HEK293 (cell line): Measurements from ENCODE around the gene SLAMF7.
"Not testable (repeated sequence)": the region's sequence is repeated elsewhere in the genome, so short reads cannot be mapped to it uniquely, and the experiment has no call there.

Experiments
- CTCF ChIA-PET: fragments of 350-600 bp; formaldehyde crosslinking; extraction: SDS; loops from one replicate; lab custom pipeline; 2021; ENCODE audit warnings: antibody characterized with exemption; lab: Yijun Ruan, JAX
- POLR2A ChIA-PET: fragments of 300-600 bp; formaldehyde crosslinking; extraction: SDS; loops from one replicate; lab custom pipeline; 2020; ENCODE audit warnings: antibody characterized with exemption, inconsistent platforms; lab: Yijun Ruan, JAX
- H3K27ac ChIP-seq: fragments of 200-500 bp; sonication (Bioruptor generic); 2 replicates; pipeline ENCODE4 v1.5.1; 2014; ENCODE audit warnings: low read depth, low read length, control low read depth, inconsistent platforms; ENCODE audit errors: extremely low read depth
- H3K36me3 ChIP-seq, 2 experiments: fragments of 200-500 bp in 1 of 2; sonication (Bioruptor generic) in 1 of 2; 1 replicate in 1 of 2; 2 replicates in 1 of 2; pipeline ENCODE4 v1.5.1; 2014 to 2017; ENCODE audit warnings: inconsistent platforms in 2 of 2, low read length in 2 of 2; ENCODE audit not compliant: control insufficient read depth in 2 of 2, insufficient read depth in 1 of 2
- H3K4me1 ChIP-seq: fragments of 200-500 bp; sonication (Bioruptor generic); 2 replicates; pipeline ENCODE4 v1.5.1; 2014; ENCODE audit warnings: mild to moderate bottlenecking, low read length, inconsistent platforms; ENCODE audit not compliant: control insufficient read depth, insufficient read depth
- H3K4me3 ChIP-seq: 2 replicates; pipeline ENCODE4 v1.5.1; 2011; ENCODE audit warnings: low read depth, mild to moderate bottlenecking, control low read depth, low read length, moderate library complexity
- H3K9me3 ChIP-seq: fragments of 200-500 bp; sonication (Bioruptor generic); 2 replicates; pipeline ENCODE4 v1.5.1; 2014; ENCODE audit warnings: low read depth, low read length, inconsistent platforms; ENCODE audit not compliant: control insufficient read depth, insufficient read depth
- FEZF1 ChIP-seq: fragments of 450-650 bp; formaldehyde crosslinking; IDR thresholded peaks from 2 replicates; pipeline ENCODE4 v1.5.1; 2016; ENCODE audit warnings: missing biosample characterization, missing genetic modification characterization
- GLI4 ChIP-seq: fragments of 450-650 bp; formaldehyde crosslinking; IDR thresholded peaks from 2 replicates; pipeline ENCODE4 v1.5.1; 2016; ENCODE audit warnings: missing biosample characterization, missing genetic modification characterization
- SP7 ChIP-seq: fragments of 450-650 bp; formaldehyde crosslinking; IDR thresholded peaks from 2 replicates; pipeline ENCODE4 v1.5.1; 2016; ENCODE audit warnings: missing biosample characterization, missing genetic modification characterization
- ZFHX2 ChIP-seq: fragments of 450-650 bp; formaldehyde crosslinking; conservative IDR thresholded peaks from 2 replicates; pipeline ENCODE4 v1.5.1; 2016; ENCODE audit warnings: missing biosample characterization, missing genetic modification characterization
- ZNF112 ChIP-seq: fragments of 450-650 bp; formaldehyde crosslinking; IDR thresholded peaks from 2 replicates; pipeline ENCODE4 v1.5.0; 2017; ENCODE audit warnings: missing biosample characterization, missing genetic modification characterization
- ZNF133 ChIP-seq: fragments of 450-650 bp; formaldehyde crosslinking; IDR thresholded peaks from 2 replicates; pipeline ENCODE4 v1.5.1; 2016; ENCODE audit warnings: missing biosample characterization, missing genetic modification characterization
- ZNF138 ChIP-seq: fragments of 450-650 bp; formaldehyde crosslinking; IDR thresholded peaks from 2 replicates; pipeline ENCODE4 v1.5.1; 2016; ENCODE audit warnings: missing biosample characterization, missing genetic modification characterization, borderline replicate concordance
- ZNF16 ChIP-seq: fragments of 450-650 bp; formaldehyde crosslinking; IDR thresholded peaks from 2 replicates; pipeline ENCODE4 v1.5.1; 2016; ENCODE audit warnings: low read depth, missing biosample characterization, missing genetic modification characterization
- ZNF23 ChIP-seq: fragments of 450-650 bp; formaldehyde crosslinking; IDR thresholded peaks from 2 replicates; pipeline ENCODE4 v1.5.1; 2016; ENCODE audit warnings: missing biosample characterization, missing genetic modification characterization, borderline replicate concordance
- ZNF423 ChIP-seq: fragments of 450-650 bp; formaldehyde crosslinking; IDR thresholded peaks from 2 replicates; pipeline ENCODE4 v1.5.1; 2016; ENCODE audit warnings: missing biosample characterization, missing genetic modification characterization
- ZNF473 ChIP-seq: fragments of 450-650 bp; formaldehyde crosslinking; IDR thresholded peaks from 2 replicates; pipeline ENCODE4 v1.5.1; 2017; ENCODE audit warnings: missing biosample characterization, missing genetic modification characterization
- ZNF521 ChIP-seq: fragments of 450-650 bp; formaldehyde crosslinking; IDR thresholded peaks from 2 replicates; pipeline ENCODE4 v1.5.1; 2017; ENCODE audit warnings: missing biosample characterization, mild to moderate bottlenecking, missing genetic modification characterization
- ZNF549 ChIP-seq: fragments of 450-650 bp; IDR thresholded peaks from 2 replicates; pipeline ENCODE4 v1.5.1; 2018; ENCODE audit warnings: missing biosample characterization, missing genetic modification characterization, mild to moderate bottlenecking, inconsistent platforms, moderate library complexity
- ZNF560 ChIP-seq: fragments of 450-650 bp; formaldehyde crosslinking; IDR thresholded peaks from 2 replicates; pipeline ENCODE4 v1.5.1; 2017; ENCODE audit warnings: missing biosample characterization, missing genetic modification characterization, borderline replicate concordance
- ZNF629 ChIP-seq: fragments of 450-650 bp; formaldehyde crosslinking; IDR thresholded peaks from 2 replicates; pipeline ENCODE4 v1.5.1; 2017; ENCODE audit warnings: missing biosample characterization, missing genetic modification characterization
- ZNF677 ChIP-seq: fragments of 450-650 bp; IDR thresholded peaks from 2 replicates; pipeline ENCODE4 v1.5.0; 2018; ENCODE audit warnings: missing biosample characterization, mild to moderate bottlenecking, missing genetic modification characterization, moderate library complexity
- ZNF747 ChIP-seq: fragments of 450-650 bp; formaldehyde crosslinking; IDR thresholded peaks from 2 replicates; pipeline ENCODE4 v1.5.1; 2016; ENCODE audit warnings: missing biosample characterization, missing genetic modification characterization
- TF ChIP-seq, protein P1 (sequence below): fragments of 450-650 bp; formaldehyde crosslinking; IDR thresholded peaks from 2 replicates; pipeline ENCODE4 v1.5.1; 2017; ENCODE audit warnings: missing biosample characterization, missing genetic modification characterization
- TF ChIP-seq, protein P2 (sequence below): fragments of 450-650 bp; formaldehyde crosslinking; IDR thresholded peaks from 2 replicates; pipeline ENCODE4 v1.5.1; 2016; ENCODE audit warnings: missing biosample characterization, missing genetic modification characterization
- TF ChIP-seq, protein P3 (sequence below): fragments of 450-650 bp; formaldehyde crosslinking; IDR thresholded peaks from 2 replicates; pipeline ENCODE4 v1.5.1; 2016; ENCODE audit warnings: missing biosample characterization, missing genetic modification characterization
- TF ChIP-seq, protein P4 (sequence below): fragments of 450-650 bp; formaldehyde crosslinking; IDR thresholded peaks from 2 replicates; pipeline ENCODE4 v1.5.1; 2016; ENCODE audit warnings: missing biosample characterization, missing genetic modification characterization

SLAMF7 gene

DNA sequence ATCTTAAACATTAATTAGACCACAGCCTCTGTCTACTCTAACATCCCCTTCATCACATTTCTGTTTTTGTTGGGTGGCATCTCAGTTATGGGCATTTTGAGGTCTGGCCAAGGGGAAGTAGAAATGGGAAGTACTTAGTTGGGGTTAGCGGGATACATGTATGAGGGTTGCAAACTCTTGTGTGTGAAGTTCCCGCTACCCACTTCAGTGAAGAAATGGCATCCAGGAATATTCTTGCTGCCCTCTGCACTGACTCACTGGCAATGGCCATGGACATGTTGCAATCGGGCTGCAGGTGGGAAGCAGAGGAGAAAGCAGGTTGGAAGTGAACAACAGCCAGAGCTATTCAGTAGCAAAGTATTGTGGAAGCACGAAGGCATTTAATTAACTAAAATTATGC is 34.8 kb upstream of the SLAMF7 start:
- ChIA-PET CTCF (interaction anchor here (0.6 to 1.4 kb wide), 5 partner anchors 23 to 413 kb away, joined by 3 to 5 read pairs (median 4); no protein-coding TSS in a partner anchor), POLR2A (no interaction called here)
- H3K9me3 ChIP-seq, result no peaks in the 10 kb centered on the region
- no peak overlapping the region for H3K4me3 ChIP-seq
- no peaks in the 10 kb centered on the region for H3K36me3 ChIP-seq
- H3K4me1 ChIP-seq, result no peaks in the 10 kb centered on the region
- no peak overlapping the region for H3K27ac ChIP-seq
- TF ChIP-seq, protein P1, sequence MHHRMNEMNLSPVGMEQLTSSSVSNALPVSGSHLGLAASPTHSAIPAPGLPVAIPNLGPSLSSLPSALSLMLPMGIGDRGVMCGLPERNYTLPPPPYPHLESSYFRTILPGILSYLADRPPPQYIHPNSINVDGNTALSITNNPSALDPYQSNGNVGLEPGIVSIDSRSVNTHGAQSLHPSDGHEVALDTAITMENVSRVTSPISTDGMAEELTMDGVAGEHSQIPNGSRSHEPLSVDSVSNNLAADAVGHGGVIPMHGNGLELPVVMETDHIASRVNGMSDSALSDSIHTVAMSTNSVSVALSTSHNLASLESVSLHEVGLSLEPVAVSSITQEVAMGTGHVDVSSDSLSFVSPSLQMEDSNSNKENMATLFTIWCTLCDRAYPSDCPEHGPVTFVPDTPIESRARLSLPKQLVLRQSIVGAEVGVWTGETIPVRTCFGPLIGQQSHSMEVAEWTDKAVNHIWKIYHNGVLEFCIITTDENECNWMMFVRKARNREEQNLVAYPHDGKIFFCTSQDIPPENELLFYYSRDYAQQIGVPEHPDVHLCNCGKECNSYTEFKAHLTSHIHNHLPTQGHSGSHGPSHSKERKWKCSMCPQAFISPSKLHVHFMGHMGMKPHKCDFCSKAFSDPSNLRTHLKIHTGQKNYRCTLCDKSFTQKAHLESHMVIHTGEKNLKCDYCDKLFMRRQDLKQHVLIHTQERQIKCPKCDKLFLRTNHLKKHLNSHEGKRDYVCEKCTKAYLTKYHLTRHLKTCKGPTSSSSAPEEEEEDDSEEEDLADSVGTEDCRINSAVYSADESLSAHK, result no peak
- TF ChIP-seq ZFHX2, result no peak
- TF ChIP-seq ZNF423 (tag by site-specific recombination), result no peak
- no peak for TF ChIP-seq ZNF133 (tag by site-specific recombination)
- no peak for TF ChIP-seq ZNF747 (tag by site-specific recombination)
- no peak for TF ChIP-seq ZNF23 (tag by site-specific recombination)
- no peak for TF ChIP-seq ZNF629 (tag by site-specific recombination)
- TF ChIP-seq ZNF138, result no peak
- no peak for TF ChIP-seq SP7 (tag by site-specific recombination)
- TF ChIP-seq ZNF560, result no peak
- TF ChIP-seq, protein P2, sequence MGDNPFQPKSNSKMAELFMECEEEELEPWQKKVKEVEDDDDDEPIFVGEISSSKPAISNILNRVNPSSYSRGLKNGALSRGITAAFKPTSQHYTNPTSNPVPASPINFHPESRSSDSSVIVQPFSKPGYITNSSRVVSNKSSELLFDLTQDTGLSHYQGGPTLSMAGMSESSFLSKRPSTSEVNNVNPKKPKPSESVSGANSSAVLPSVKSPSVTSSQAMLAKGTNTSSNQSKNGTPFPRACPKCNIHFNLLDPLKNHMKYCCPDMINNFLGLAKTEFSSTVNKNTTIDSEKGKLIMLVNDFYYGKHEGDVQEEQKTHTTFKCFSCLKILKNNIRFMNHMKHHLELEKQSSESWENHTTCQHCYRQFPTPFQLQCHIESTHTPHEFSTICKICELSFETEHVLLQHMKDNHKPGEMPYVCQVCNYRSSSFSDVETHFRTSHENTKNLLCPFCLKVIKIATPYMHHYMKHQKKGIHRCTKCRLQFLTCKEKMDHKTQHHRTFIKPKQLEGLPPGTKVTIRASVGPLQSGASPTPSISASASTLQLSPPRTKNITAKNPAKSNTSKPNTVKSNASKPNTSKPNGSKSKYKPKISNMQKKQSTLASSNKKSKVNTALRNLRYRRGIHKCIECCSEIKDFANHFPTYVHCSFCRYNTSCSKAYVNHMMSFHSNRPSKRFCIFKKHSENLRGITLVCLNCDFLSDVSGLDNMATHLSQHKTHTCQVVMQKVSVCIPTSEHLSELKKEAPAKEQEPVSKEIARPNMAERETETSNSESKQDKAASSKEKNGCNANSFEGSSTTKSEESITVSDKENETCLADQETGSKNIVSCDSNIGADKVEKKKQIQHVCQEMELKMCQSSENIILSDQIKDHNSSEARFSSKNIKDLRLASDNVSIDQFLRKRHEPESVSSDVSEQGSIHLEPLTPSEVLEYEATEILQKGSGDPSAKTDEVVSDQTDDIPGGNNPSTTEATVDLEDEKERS (tag by site-specific recombination), result no peak

DNA sequence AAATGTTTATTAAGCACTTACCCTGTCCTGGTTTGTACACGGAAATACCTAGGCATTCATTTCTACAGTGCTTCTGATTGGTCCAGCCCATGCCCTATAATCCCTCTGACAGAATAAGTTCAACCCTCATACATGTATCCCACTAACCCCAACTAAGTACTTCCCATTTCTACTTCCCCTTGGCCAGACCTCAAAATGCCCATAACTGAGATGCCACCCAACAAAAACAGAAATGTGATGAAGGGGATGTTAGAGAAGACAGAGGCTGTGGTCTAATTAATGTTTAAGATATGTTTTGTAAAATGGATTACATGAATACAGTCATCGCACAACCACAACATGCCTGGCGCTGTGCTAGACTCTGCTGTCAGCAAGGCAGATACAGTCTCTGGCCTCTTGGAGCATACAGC is 33.8 kb upstream of the SLAMF7 start:
- H3K9me3 ChIP-seq, H3K4me1 ChIP-seq, H3K36me3 ChIP-seq, H3K27ac ChIP-seq, H3K4me3 ChIP-seq, POLR2A ChIA-PET: not testable (repeated sequence)
- CTCF ChIA-PET, result interaction anchor here (1.0 kb wide), 1 partner anchor 43 kb away, joined by 3 read pairs; no protein-coding TSS in a partner anchor

DNA sequence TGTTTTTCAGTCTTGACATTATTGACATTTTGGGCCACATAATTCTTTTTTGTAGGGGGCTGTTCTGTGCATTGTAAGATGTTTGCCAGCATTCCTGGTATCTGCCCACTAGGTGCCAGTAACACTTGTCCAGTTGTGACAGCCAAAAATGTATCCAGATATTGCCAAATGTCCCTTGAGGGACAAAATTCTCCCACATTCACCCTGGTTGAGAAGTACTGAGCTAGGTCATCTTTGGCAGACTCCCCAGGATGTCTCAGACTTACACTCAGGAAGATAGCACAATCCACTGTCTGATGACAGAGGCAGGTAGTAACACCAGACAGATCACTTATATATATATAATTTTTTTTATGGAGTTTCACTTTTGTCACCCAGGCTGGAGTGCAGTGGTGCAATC is 33.3 kb upstream of the SLAMF7 start:
- Histone ChIP-seq H3K4me3 (no peak overlapping the region), H3K4me1 (no peaks in the 10 kb centered on the region), H3K9me3 (no peaks in the 10 kb centered on the region), H3K36me3 (no peaks in the 10 kb centered on the region), H3K27ac (no peak overlapping the region)
- POLR2A ChIA-PET, result no interaction called here
- CTCF ChIA-PET, result no interaction called here
- TF ChIP-seq, protein P1, result no peak
- no peak for TF ChIP-seq FEZF1 (tag by site-specific recombination)
- TF ChIP-seq ZNF521 (tag by site-specific recombination), result no peak
- TF ChIP-seq ZNF677 (tag by site-specific recombination), result no peak
- TF ChIP-seq ZNF112 (tag by site-specific recombination), result no peak
- TF ChIP-seq GLI4 (tag by site-specific recombination), result no peak
- TF ChIP-seq, protein P3, sequence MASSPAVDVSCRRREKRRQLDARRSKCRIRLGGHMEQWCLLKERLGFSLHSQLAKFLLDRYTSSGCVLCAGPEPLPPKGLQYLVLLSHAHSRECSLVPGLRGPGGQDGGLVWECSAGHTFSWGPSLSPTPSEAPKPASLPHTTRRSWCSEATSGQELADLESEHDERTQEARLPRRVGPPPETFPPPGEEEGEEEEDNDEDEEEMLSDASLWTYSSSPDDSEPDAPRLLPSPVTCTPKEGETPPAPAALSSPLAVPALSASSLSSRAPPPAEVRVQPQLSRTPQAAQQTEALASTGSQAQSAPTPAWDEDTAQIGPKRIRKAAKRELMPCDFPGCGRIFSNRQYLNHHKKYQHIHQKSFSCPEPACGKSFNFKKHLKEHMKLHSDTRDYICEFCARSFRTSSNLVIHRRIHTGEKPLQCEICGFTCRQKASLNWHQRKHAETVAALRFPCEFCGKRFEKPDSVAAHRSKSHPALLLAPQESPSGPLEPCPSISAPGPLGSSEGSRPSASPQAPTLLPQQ, result no peak
- no peak for TF ChIP-seq ZNF473 (tag by site-specific recombination)
- no peak for TF ChIP-seq ZNF549 (tag by site-specific recombination)
- no peak for TF ChIP-seq ZNF16
- TF ChIP-seq, protein P4, sequence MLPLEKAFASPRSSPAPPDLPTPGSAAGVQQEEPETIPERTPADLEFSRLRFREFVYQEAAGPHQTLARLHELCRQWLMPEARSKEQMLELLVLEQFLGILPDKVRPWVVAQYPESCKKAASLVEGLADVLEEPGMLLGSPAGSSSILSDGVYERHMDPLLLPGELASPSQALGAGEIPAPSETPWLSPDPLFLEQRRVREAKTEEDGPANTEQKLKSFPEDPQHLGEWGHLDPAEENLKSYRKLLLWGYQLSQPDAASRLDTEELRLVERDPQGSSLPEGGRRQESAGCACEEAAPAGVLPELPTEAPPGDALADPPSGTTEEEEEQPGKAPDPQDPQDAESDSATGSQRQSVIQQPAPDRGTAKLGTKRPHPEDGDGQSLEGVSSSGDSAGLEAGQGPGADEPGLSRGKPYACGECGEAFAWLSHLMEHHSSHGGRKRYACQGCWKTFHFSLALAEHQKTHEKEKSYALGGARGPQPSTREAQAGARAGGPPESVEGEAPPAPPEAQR, result no peak
